ENCODE results near the gene DGKH. TPM values are rescaled to one million over a fixed set of nuclear protein-coding genes. Genes with fewer than 3 reads are reported as not detected.
"Not testable (repeated sequence)": the region's sequence is repeated elsewhere in the genome, so short reads cannot be mapped to it uniquely, and the experiment has no call there.

DGKH gene
- total RNA-seq, 2 donors from 2014 or later, result 3.6 to 4.7 TPM

- 79 to 89% methylated on average over 4 of the region's 4 CpGs for WGBS, 2 donors
- ATAC-seq, result no peak
- Histone ChIP-seq H3K27me3 (no peaks in the 10 kb centered on the region), H3K9me3 (no peaks in the 10 kb centered on the region), H3K4me3 (no peak overlapping the region), H3K27ac (no peak overlapping the region), H3K4me1 (no peaks in the 10 kb centered on the region), H3K36me3 (replicated peaks in 1 of 2; ENCODE audit: insufficient read depth in 1 of 2, low read depth in 2 of 2) (no peaks in the 10 kb centered on the region)
- TF ChIP-seq CTCF (IDR thresholded peaks at IDR 0.05) (no peak), POLR2A (IDR thresholded peaks at IDR 0.05) (no peak)
- intact Hi-C loops (cut with DNase I), result no loop called here
- DNase-seq, result no peak
Measured at GRCh38 chr13:42065414-42065813, 17.0 kb downstream of the DGKH start.

GRCh38 chr13:42066542-42066941 is 18.1 kb downstream of the DGKH start:
- DNase-seq, result no peak
- Histone ChIP-seq H3K36me3 (replicated peaks in 1 of 2; ENCODE audit: insufficient read depth in 1 of 2, low read depth in 2 of 2) (no peaks in the 10 kb centered on the region), H3K4me1 (no peaks in the 10 kb centered on the region), H3K27ac (no peak overlapping the region), H3K9me3 (no peaks in the 10 kb centered on the region), H3K4me3 (no peak overlapping the region), H3K27me3 (no peaks in the 10 kb centered on the region)
- 67 to 75% methylated on average over 5 of the region's 5 CpGs for WGBS, 2 donors
- intact Hi-C loops (cut with DNase I), result no loop called here
- TF ChIP-seq POLR2A (IDR thresholded peaks at IDR 0.05) (no peak), CTCF (IDR thresholded peaks at IDR 0.05) (no peak)
- ATAC-seq, result no peak

DNA sequence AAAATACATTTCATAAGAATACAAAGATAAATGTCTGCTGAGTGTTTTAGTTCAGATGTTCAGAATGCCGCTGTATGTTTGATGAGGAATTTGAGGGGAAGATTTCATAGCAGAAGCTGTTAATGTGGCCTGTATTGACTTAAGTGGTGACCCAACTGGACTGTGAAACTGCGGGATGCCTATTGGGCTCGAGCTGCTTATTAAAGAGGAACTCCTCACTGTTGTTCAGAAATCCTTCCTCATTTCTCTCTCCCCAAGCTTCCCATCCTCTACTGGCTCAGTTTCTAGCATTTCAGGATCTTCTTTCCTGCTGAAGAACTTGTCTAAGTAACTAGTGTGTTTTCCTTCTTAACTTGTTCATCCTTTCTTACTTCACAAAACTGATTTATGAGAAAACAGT is 20.4 kb downstream of the DGKH start:
- H3K27me3 ChIP-seq, result no peaks in the 10 kb centered on the region
- H3K36me3 ChIP-seq (replicated peaks in 1 of 2; ENCODE audit: insufficient read depth in 1 of 2, low read depth in 2 of 2), result no peaks in the 10 kb centered on the region
- intact Hi-C loops (cut with DNase I), result no loop called here
- ATAC-seq (no peak), DNase-seq (peak in 1 of 4 donors; percentile 7)
- no peaks in the 10 kb centered on the region for H3K9me3 ChIP-seq
- no peak overlapping the region for H3K4me3 ChIP-seq
- 77 to 86% methylated on average over 3 of the region's 3 CpGs for WGBS, 2 donors
- TF ChIP-seq POLR2A (IDR thresholded peaks at IDR 0.05) (no peak), CTCF (IDR thresholded peaks at IDR 0.05) (no peak)
- no peak overlapping the region for H3K27ac ChIP-seq
- H3K4me1 ChIP-seq, result no peaks in the 10 kb centered on the region

DNA sequence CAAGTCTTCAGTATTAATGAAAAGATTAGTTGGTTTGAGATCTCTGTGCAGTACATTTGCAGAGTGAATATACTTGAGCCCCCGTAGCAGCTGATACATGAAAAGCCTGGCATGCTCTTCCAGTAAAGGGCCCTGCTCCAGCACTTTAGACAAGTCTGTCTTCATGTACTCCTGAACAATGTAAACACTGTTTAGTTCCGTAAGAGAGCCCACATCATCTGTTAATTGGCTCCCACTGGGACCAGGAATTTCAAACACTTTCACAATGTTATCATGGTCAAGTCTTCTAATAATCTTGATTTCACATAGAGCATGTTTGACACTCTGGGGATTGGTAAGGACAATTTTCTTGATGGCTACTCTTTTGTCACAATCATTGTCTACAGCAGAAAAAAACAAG is 22.2 kb downstream of the DGKH start:
- H3K36me3 ChIP-seq (replicated peaks in 1 of 2; ENCODE audit: insufficient read depth in 1 of 2, low read depth in 2 of 2); intact Hi-C loops (cut with DNase I); H3K4me3 ChIP-seq; ATAC-seq; H3K27me3 ChIP-seq; H3K4me1 ChIP-seq; DNase-seq; H3K9me3 ChIP-seq; H3K27ac ChIP-seq: not testable (repeated sequence)
- WGBS, 2 donors, result 83 to 87% methylated on average over 2 of the region's 2 CpGs

DNA sequence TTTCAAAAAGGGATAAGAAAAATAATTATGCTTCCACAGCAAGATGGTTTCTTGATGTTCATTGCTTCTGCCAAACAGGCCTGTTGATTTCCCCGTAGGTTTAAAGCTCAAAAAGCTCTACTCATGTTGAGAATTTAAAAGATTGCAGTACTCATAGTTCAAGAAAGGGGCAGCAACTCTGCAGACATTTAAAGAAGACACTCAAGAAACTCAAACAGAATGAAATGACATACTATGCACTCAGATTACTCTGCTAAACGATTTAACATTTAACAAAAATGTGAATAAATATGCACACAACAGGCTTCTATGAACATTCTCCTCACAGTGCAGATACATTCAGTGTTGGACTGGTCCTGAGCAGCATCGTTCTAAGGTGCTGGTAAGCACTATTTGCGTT is 22.7 kb downstream of the DGKH start:
- intact Hi-C loops (cut with DNase I); H3K27ac ChIP-seq; H3K27me3 ChIP-seq; H3K9me3 ChIP-seq; DNase-seq; ATAC-seq; H3K4me1 ChIP-seq; H3K36me3 ChIP-seq (replicated peaks in 1 of 2; ENCODE audit: insufficient read depth in 1 of 2, low read depth in 2 of 2); H3K4me3 ChIP-seq: not testable (repeated sequence)
- WGBS, 2 donors, result 79 to 82% methylated on average over 4 of the region's 4 CpGs

DNA sequence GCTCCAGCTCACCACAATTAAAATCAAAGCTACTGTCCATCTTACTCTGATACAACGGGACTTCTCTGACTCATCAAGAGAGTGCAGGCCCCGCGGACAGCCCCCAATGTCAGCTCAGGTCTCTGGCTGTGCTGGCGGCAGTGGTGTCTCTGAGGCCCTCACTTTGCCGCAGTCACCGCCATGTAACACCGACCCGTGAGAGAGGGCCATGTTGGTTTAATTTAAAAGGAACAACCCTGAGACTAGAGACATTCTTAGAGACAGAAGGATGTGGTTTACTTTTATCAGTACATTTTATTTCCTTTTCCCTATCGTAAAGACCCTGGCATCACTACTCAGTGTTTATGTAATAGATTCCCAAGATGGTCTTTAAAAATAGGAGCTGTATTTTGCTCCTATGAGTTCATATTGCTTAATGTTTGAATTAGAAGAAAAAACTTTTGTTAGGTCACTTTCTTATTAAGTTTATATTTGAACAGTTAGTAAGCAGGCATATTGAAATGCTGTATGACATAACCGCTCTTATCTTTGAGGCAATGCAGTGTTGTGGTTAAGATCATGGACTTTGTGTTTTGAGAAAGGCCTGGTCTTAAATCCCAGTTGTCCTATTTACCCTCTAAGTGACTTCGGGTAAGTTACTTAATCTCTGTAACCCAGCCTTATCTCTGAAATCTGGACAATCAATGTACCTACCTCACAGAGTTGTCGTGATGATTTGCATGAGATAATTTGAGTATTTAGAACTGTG is 23.4 kb downstream of the DGKH start:
- H3K27ac ChIP-seq, result no peak overlapping the region
- H3K27me3 ChIP-seq, result no peaks in the 10 kb centered on the region
- no peaks in the 10 kb centered on the region for H3K9me3 ChIP-seq
- DNase-seq (no peak), ATAC-seq (no peak)
- intact Hi-C loops (cut with DNase I), result no loop called here
- no peak for TF ChIP-seq CTCF (IDR thresholded peaks at IDR 0.05)
- TF ChIP-seq POLR2A (IDR thresholded peaks at IDR 0.05), result no peak
- no peaks in the 10 kb centered on the region for H3K36me3 ChIP-seq (replicated peaks in 1 of 2; ENCODE audit: insufficient read depth in 1 of 2, low read depth in 2 of 2)
- no peak overlapping the region for H3K4me3 ChIP-seq
- WGBS, 2 donors, result 77 to 84% methylated on average over 12 of the region's 12 CpGs
- H3K4me1 ChIP-seq, result no peaks in the 10 kb centered on the region

Data from body of pancreas (tissue), 4 donors.